ENCODE data around the gene ABCC1. TPM values are rescaled to one million over a fixed set of nuclear protein-coding genes. Genes with fewer than 3 reads are reported as not detected.
"Not testable (repeated sequence)": the region's sequence is repeated elsewhere in the genome, so short reads cannot be mapped to it uniquely, and the experiment has no call there.

ABCC1 gene
- polyA plus RNA-seq, 6 donors from 2014 or later: 2.9 to 9.0 (median 5.3) TPM

GRCh38 chr16:16147316-16147999, 198.0 kb downstream of the ABCC1 start:
- no peaks in the 10 kb centered on the region for H3K36me3 Mint-ChIP-seq
- H3K27me3 Mint-ChIP-seq: no peaks in the 10 kb centered on the region
- no peak for DNase-seq
- ATAC-seq (ENCODE audit: low read depth in 2 of 2): no peak
- peaks cover 1 to 7% (median 3%) of the 10 kb centered on the region in 3 donors for H3K4me1 Mint-ChIP-seq
- no peaks in the 10 kb centered on the region for H3K9me3 Mint-ChIP-seq
- no peak overlapping the region for H3K4me3 Mint-ChIP-seq
- H3K27ac Mint-ChIP-seq: peak overlapping the region in 1 of 6 donors; percentile 36

GRCh38 chr16:16148000-16148599, 198.7 kb downstream of the ABCC1 start:
- not testable (repeated sequence) for H3K27ac Mint-ChIP-seq; DNase-seq; H3K36me3 Mint-ChIP-seq; H3K4me3 Mint-ChIP-seq; H3K27me3 Mint-ChIP-seq; ATAC-seq (ENCODE audit: low read depth in 2 of 2); H3K9me3 Mint-ChIP-seq; H3K4me1 Mint-ChIP-seq

GRCh38 chr16:16148755-16149154, 199.3 kb downstream of the ABCC1 start:
- DNase-seq (no peak), ATAC-seq (ENCODE audit: low read depth in 2 of 2) (no peak)
- peaks cover 0 to 7% (median 0%) of the 10 kb centered on the region in 3 donors for H3K4me1 Mint-ChIP-seq
- no peaks in the 10 kb centered on the region for H3K9me3 Mint-ChIP-seq
- H3K4me3 Mint-ChIP-seq: no peak overlapping the region
- no peaks in the 10 kb centered on the region for H3K36me3 Mint-ChIP-seq
- peak overlapping the region in 1 of 6 donors; percentile 68 for H3K27ac Mint-ChIP-seq
- H3K27me3 Mint-ChIP-seq: no peaks in the 10 kb centered on the region

GRCh38 chr16:16149710-16150116, 200.3 kb downstream of the ABCC1 start:
- Mint-ChIP-seq H3K27me3 (peaks cover 0 to under 1% (median 0%) of the 10 kb centered on the region in 3 donors), H3K36me3 (no peaks in the 10 kb centered on the region), H3K9me3 (no peaks in the 10 kb centered on the region), H3K4me3 (no peak overlapping the region), H3K27ac (peak overlapping the region in 1 of 6 donors; percentile 11), H3K4me1 (peaks cover 0 to 7% (median 0%) of the 10 kb centered on the region in 3 donors)
- ATAC-seq (ENCODE audit: low read depth in 2 of 2) (no peak), DNase-seq (no peak)

- H3K36me3 Mint-ChIP-seq: no peaks in the 10 kb centered on the region
- H3K4me3 Mint-ChIP-seq: no peak overlapping the region
- peaks cover 0 to 4% (median 0%) of the 10 kb centered on the region in 7 donors for H3K9me3 Mint-ChIP-seq
- peaks cover 0 to 7% (median 5%) of the 10 kb centered on the region in 3 donors for H3K27me3 Mint-ChIP-seq
- H3K27ac Mint-ChIP-seq: peak overlapping the region in 1 of 6 donors; percentile 11
- peaks cover 0 to 5% (median 0%) of the 10 kb centered on the region in 3 donors for H3K4me1 Mint-ChIP-seq
- DNase-seq (no peak), ATAC-seq (ENCODE audit: low read depth in 2 of 2) (no peak)
Measured at GRCh38 chr16:16150117-16150877, 200.9 kb downstream of the ABCC1 start.

DNA sequence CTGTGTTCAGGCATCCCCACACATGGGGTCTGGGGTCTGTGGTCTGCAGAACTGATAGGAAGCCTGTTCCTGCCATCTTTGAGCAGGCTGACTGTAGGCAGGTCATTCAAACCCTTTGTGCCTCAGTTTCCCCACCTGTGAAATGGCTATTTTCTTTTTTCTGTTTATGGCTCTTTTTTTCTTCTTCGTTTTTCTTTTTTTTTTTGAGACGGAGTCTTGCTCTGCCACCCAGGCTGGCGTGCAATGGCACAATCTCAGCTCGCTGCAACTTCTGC, 201.4 kb downstream of the ABCC1 start:
- Mint-ChIP-seq H3K27ac (peak overlapping the region in 2 of 6 donors; percentile 44 to 79), H3K4me3 (no peak overlapping the region), H3K36me3 (no peaks in the 10 kb centered on the region), H3K27me3 (peaks cover 0 to 11% (median 8%) of the 10 kb centered on the region in 3 donors), H3K4me1 (no peaks in the 10 kb centered on the region), H3K9me3 (peaks cover 0 to 8% (median 0%) of the 10 kb centered on the region in 7 donors)
- DNase-seq (no peak), ATAC-seq (ENCODE audit: low read depth in 2 of 2) (no peak)

GRCh38 chr16:16151315-16151714, 201.9 kb downstream of the ABCC1 start:
- DNase-seq: no peak
- Mint-ChIP-seq H3K9me3 (peaks cover 0 to 8% (median 0%) of the 10 kb centered on the region in 7 donors), H3K4me3 (no peak overlapping the region), H3K27me3 (peaks cover 0 to 11% (median 8%) of the 10 kb centered on the region in 3 donors), H3K27ac (peak overlapping the region in 1 of 6 donors; percentile 44), H3K4me1 (no peaks in the 10 kb centered on the region), H3K36me3 (no peaks in the 10 kb centered on the region)
- no peak for ATAC-seq (ENCODE audit: low read depth in 2 of 2)

DNA sequence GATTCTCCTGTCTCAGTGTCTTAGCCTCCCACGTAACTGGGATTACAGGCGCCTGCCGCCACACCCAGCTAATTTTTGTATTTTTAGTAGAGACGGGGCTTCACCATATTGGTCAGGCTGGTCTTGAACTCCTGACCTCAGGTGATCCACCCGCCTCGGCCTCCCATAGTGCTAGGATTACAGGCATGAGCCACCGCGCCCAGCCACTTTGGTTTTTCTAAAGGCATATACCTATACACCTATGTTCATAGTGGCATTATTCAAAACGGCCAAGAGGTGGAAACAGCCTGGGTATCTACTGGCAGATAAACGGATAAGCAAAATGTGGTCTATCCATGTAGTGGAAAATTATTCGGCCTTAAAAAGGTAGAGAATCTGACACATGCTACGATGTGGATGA, 203.6 kb downstream of the ABCC1 start:
- peaks cover 0 to 15% (median 9%) of the 10 kb centered on the region in 7 donors for H3K9me3 Mint-ChIP-seq
- ATAC-seq (ENCODE audit: low read depth in 2 of 2); H3K4me1 Mint-ChIP-seq; H3K36me3 Mint-ChIP-seq; DNase-seq; H3K4me3 Mint-ChIP-seq: not testable (repeated sequence)
- H3K27me3 Mint-ChIP-seq: peaks cover 0 to 11% (median 8%) of the 10 kb centered on the region in 3 donors
- peak overlapping the region in 1 of 6 donors; percentile 14 for H3K27ac Mint-ChIP-seq

DNA sequence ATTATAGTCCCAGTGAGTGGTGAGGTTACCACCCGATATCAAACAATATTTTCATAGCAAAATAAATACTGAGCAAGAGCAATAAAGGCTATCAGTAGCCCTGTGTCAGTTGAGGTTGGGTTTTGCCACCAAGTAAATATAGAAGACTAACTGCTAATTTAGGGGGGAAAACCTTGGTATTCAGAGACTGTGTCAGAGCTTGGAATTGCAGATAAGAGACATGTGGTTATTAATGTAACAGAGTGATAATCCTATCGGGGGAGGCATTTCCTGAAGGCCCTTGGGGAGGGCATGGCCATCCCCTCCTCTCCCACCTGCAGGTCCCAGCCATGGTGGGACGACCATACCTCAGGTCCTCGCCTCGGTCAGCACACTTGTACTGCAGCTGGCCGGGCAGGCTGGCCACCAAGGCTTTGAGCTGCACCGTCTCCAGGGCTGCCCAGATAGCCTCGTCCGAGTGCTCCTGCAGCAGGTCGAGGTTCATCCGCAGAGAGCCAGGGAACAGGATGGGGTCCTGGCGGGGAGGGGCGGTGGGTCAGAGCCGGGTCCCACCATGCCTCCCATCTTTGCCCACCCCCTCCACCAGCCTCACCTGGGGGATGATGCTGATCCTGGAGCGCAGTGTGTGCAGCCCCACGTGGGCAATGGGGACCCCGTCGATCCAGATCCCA, 205.0 kb downstream of the ABCC1 start:
- Mint-ChIP-seq H3K4me1 (no peaks in the 10 kb centered on the region), H3K36me3 (peaks cover 3 to 9% of the 10 kb centered on the region in 2 donors), H3K4me3 (no peak overlapping the region), H3K27me3 (peaks cover 0 to 11% (median 8%) of the 10 kb centered on the region in 3 donors), H3K27ac (no peak overlapping the region), H3K9me3 (peaks cover 6 to 27% (median 22%) of the 10 kb centered on the region in 7 donors)
- ATAC-seq (ENCODE audit: low read depth in 2 of 2) (no peak), DNase-seq (no peak)

- no peaks in the 10 kb centered on the region for H3K4me1 Mint-ChIP-seq
- peaks cover 0 to 11% (median 8%) of the 10 kb centered on the region in 3 donors for H3K27me3 Mint-ChIP-seq
- no peak overlapping the region for H3K27ac Mint-ChIP-seq
- peaks cover 3 to 9% of the 10 kb centered on the region in 2 donors for H3K36me3 Mint-ChIP-seq
- DNase-seq (no peak), ATAC-seq (ENCODE audit: low read depth in 2 of 2) (no peak)
- H3K4me3 Mint-ChIP-seq: no peak overlapping the region
- H3K9me3 Mint-ChIP-seq: peaks cover 8 to 36% (median 30%) of the 10 kb centered on the region in 7 donors
Measured at GRCh38 chr16:16155234-16155633, 205.8 kb downstream of the ABCC1 start.

DNA sequence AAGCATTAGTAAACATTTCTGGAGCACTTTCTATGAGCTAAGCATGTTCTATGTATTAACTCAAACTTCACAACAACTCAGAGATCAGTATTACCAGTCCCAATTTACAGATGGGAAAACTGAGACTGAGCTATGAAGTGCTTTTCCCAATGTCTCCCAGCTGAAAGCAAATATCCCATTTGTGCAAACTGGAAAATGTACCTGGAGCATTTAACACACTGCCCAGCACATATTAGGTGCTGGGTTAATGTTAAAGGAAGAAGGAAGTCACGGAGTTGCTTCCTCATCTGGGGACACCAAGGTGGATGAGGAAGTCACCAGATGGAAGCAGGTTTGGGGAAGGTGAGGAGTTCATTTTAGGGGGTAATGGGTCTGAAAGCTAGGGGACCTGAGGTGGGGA, 207.8 kb downstream of the ABCC1 start:
- no peaks in the 10 kb centered on the region for H3K4me1 Mint-ChIP-seq
- peaks cover 14 to 49% (median 38%) of the 10 kb centered on the region in 7 donors for H3K9me3 Mint-ChIP-seq
- H3K4me3 Mint-ChIP-seq: no peak overlapping the region
- peaks cover 3 to 15% of the 10 kb centered on the region in 2 donors for H3K36me3 Mint-ChIP-seq
- ATAC-seq (ENCODE audit: low read depth in 2 of 2) (no peak), DNase-seq (no peak)
- no peak overlapping the region for H3K27ac Mint-ChIP-seq
- H3K27me3 Mint-ChIP-seq: peaks cover 0 to 18% (median 13%) of the 10 kb centered on the region in 3 donors

GRCh38 chr16:16158082-16158658, 208.8 kb downstream of the ABCC1 start:
- H3K4me1 Mint-ChIP-seq: no peaks in the 10 kb centered on the region
- H3K4me3 Mint-ChIP-seq: no peak overlapping the region
- H3K36me3 Mint-ChIP-seq: peaks cover 3 to 16% of the 10 kb centered on the region in 2 donors
- H3K27me3 Mint-ChIP-seq: peaks cover 0 to 19% (median 14%) of the 10 kb centered on the region in 3 donors
- H3K27ac Mint-ChIP-seq: peak overlapping the region in 2 of 6 donors; percentile 13 to 19
- H3K9me3 Mint-ChIP-seq: peaks cover 14 to 49% (median 38%) of the 10 kb centered on the region in 7 donors
- DNase-seq: no peak
- no peak for ATAC-seq (ENCODE audit: low read depth in 2 of 2)
